ENCODE measurements around the gene SMIM35.
"Not testable (repeated sequence)": the region's sequence is repeated elsewhere in the genome, so short reads cannot be mapped to it uniquely, and the experiment has no call there.

The SMIM35 gene

GRCh38 chr11:117978291-117978910, 108.4 kb downstream of the SMIM35 start:
- DNase-seq, result not testable (repeated sequence)

DNA sequence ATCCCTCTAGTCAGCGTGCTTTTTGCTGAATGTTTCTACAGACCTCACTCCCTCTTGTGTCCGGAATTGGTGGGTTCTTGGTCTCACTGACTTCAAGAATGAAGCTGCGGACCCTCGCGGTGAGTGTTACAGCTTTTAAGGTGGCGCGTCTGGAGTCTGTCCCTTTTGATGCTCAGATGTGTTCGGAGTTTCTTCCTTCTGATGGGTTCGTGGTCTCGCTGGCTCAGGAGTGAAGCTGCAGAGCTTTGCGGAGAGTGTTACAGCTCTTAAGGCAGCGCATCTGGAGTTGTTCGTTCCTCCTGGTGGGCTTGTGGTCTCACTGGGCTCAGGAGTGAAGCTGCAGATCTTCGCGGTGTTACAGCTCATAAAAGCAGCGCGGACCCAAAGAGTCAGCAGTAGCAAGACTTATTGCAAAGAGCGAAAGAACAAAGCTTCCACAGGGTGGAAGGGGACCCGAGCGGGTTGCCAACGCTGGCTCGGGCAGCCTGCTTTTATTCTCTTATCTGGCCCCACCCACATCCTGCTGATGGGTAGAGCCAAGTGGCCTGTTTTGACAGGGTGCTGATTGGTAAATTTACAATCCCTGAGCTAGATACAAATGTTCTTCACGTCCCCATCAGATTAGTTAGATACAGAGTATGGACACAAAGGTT, 109.0 kb downstream of the SMIM35 start:
- DNase-seq, result not testable (repeated sequence)

GRCh38 chr11:117977029-117977428, 109.7 kb downstream of the SMIM35 start:
- no peak for DNase-seq

DNA sequence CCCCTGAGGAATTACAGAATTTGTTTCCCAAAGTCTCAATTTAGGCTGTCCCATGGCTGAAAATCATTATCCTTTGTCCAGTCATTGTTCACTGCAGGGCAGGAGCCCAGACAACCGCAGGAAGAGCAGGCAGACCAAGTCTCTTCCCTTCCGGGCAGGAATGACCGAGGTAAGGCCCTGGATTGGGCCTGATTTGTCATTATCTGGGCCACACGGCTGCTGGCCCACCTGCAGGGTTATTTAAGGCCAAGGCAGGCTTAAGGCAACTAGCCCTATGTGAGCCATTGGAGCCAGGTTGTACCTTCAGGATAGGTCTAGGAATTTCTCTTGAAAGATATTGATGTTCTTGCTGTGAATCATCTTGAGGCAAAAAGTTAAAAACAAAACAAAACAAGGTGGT, 110.3 kb downstream of the SMIM35 start:
- no peak for DNase-seq

DNA sequence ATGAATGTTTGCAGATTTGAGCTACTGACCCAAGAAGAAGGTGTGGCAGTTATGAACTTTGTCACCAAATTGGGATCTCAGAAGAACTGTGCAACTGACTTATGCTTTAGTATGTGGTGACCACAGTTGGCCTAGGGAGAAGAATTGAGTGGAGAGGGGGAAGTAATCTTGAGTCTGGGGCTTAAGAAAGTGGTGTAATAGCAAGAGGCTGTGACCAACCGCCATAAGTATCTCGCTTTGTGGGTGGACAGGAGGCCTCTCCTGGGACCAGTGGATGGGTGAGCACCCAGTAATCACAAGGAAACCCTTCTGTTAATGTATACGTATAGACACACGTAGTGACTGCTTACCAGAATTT, 113.3 kb downstream of the SMIM35 start:
- DNase-seq, result no peak

- DNase-seq, result no peak
Observed at GRCh38 chr11:117972629-117973502, 113.9 kb downstream of the SMIM35 start.

- no peak for DNase-seq
Observed at GRCh38 chr11:117972044-117972443, 114.7 kb downstream of the SMIM35 start.

- DNase-seq, result peak; percentile 24
Observed at GRCh38 chr11:117970400-117971024, 116.3 kb downstream of the SMIM35 start.

DNA sequence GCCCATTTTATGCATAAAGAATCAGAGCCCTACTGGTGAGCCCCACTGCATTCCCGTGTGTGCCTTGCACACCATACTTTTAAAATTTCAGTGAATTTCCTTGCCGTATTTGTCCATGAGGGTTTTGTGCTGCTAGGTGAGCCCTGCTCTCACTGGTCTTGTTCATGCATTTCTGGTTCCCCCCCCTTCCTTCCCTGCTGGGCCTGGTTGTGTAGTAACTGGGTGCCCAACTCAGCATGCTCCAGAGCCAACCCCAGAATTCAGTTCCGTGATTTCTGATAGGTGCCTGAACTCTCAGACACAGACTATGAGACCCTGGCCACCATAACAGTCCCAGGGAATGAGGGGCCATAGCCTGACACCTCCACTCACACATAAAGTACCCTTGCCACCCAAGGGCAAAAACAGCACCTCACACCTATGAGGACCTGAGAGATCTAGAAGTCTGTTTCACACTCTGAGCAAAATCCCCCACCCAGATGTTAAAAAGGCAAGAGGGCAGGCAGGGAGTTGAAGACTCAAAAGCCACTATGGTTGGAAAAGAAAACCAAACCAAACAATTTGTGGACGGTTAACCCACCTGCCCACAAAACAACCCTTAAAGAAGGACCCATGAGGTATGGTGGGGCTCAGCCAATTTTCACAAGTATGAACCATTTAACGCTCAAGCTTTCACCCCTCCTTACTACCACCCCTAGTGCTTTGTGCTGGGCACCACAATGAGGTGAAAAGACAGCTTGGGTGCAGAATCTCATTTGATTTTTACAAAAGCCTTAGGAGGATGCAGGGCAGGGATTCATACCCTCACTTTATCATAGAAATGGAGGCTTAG, 117.4 kb downstream of the SMIM35 start:
- no peak for DNase-seq

DNA sequence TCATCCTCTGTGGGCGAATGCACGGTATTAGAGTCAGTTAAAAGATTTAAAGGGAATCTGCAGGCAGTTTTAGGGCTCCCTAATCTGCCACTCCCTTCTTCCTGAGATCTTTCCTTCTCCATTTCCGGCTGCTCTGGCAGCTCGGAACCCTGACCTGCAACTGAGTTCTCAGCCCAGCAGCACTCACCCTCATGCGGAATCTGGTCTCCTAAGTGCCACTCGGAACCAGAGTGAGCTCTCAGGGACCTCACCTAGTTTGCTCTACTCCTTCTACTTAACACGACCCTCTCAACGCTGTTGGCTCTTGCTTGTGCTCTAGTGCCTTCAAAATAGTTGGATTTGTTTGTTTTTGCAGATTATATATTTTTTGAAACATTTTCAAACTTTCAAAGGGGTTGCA, 119.9 kb downstream of the SMIM35 start:
- no peak for DNase-seq

DNA sequence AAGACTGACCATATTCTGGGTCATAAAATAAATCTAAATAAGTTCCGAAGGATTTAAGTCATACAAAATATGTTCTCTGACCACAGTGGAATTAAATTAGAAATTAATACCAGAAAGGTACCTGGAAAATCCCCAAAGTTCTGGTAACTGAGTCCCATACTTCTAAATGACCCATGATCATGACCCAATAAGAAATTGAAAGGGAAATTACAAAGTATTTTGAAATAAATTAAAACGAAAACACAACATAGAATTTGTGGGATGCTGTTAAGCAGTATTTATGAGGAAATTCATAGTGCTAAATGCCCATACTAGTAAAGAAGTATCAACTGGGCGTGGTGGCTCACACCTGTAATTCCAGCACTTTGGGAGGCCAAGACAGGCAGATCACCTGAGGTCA, 123.9 kb downstream of the SMIM35 start:
- DNase-seq, result no peak

GRCh38 chr11:117961896-117962295, 124.9 kb downstream of the SMIM35 start:
- no peak for DNase-seq

DNA sequence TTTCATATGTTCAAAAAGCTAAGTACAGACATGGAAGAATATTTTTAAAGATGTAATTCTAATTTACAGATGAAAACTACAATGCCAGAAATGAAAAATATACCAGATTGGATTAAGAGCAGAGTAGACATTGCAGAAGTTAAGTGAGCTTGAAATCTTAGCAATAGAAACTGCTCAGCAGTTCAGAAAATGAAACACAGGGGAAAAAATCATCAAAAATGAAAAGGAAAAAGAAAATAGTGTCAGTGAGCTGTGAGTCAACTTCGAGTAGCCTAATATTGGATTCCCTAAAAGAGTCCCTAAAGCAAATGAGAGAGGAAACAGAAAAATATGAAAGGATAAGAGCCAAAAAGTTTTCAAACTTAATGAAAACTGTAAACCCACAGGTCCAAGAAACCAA, 126.4 kb downstream of the SMIM35 start:
- DNase-seq, result no peak

- no peak for DNase-seq
Observed at GRCh38 chr11:117959438-117960149, 127.2 kb downstream of the SMIM35 start.

DNA sequence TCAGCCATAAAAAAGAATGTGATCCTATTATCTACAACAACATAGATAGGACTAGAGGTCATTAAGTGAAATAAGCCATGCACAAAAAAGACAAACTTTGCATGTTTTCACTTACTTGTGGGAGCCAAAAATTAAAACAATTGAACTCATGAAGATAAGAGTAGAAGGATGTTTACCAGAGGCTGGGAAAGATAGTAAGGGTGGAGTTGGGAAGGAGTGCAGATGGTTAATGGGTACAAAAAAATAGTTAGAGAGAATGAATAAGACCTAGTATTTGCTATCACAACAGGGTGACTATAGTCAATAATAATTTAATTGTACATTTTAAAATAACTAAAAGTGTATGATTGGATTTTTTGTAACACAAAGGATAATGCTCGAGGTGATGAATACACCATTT, 127.8 kb downstream of the SMIM35 start:
- no peak for DNase-seq

Measured in stimulated activated naive CD4-positive, alpha-beta T cell treated with Interleukin-2 at 50 U/mL for 16 hours (primary cell).